GM23338 (cell line): Measurements from ENCODE around the gene WWC1.

Experiments used
- CREB1 ChIP-seq: fragments of 250-450 bp; sonication (Bioruptor Pico); IDR thresholded peaks from 2 replicates; pipeline ENCODE4 v1.5.0; 2020; ENCODE audit warnings: low read depth, mild to moderate bottlenecking, moderate library complexity
- CTCF ChIP-seq, 2 experiments: fragments of 200-600 bp in 1 of 2; sonication (generic) in 1 of 2; conservative IDR thresholded peaks; 2 replicates each; pipeline versions ENCODE4 v1.5.1 to v1.6.1; 2016 to 2017; ENCODE audit warnings: antibody characterized with exemption in 2 of 2, low read depth in 2 of 2, mild to moderate bottlenecking in 2 of 2, moderate library complexity in 1 of 2
- ETS1 ChIP-seq: IDR thresholded peaks from 2 replicates; pipeline ENCODE4 v1.6.1; 2016; ENCODE audit warnings: antibody characterized with exemption
- EZH2 ChIP-seq: fragments of 200-600 bp; sonication (generic); IDR thresholded peaks from one replicate; pipeline ENCODE4 v1.8.0; 2017; ENCODE audit warnings: antibody characterized with exemption, mild to moderate bottlenecking, low read depth; ENCODE audit not compliant: unreplicated experiment
- EZH2phosphoT487 ChIP-seq: fragments of 200-600 bp; sonication (generic); IDR thresholded peaks from one replicate; pipeline ENCODE4 v1.8.1; 2018; ENCODE audit warnings: antibody characterized with exemption; ENCODE audit not compliant: unreplicated experiment
- JUNB ChIP-seq: IDR thresholded peaks from one replicate; pipeline ENCODE4 v1.6.1; 2016; ENCODE audit warnings: antibody characterized with exemption; ENCODE audit not compliant: unreplicated experiment
- NANOG ChIP-seq: IDR thresholded peaks from 2 replicates; pipeline ENCODE4 v1.6.1; 2016; ENCODE audit warnings: antibody characterized with exemption, borderline replicate concordance
- POLR2AphosphoS5 ChIP-seq: IDR thresholded peaks from 2 replicates; pipeline ENCODE4 v1.6.1; 2016; ENCODE audit warnings: antibody characterized with exemption, low read depth
- REST ChIP-seq: IDR thresholded peaks from one replicate; pipeline ENCODE4 v1.6.1; 2018; ENCODE audit warnings: antibody characterized with exemption; ENCODE audit not compliant: unreplicated experiment
- STAT1 ChIP-seq: IDR thresholded peaks from one replicate; pipeline ENCODE4 v1.6.1; 2016; ENCODE audit warnings: antibody characterized with exemption; ENCODE audit not compliant: unreplicated experiment
- ZNF331 ChIP-seq: fragments of 250-450 bp; sonication (Bioruptor Pico); IDR thresholded peaks from 2 replicates; pipeline ENCODE4 v1.5.0; 2020; ENCODE audit warnings: low read depth, mild to moderate bottlenecking, moderate library complexity
- ZNF462 ChIP-seq: fragments of 250-450 bp; sonication (Bioruptor Pico); IDR thresholded peaks from 2 replicates; pipeline ENCODE4 v1.5.0; 2020; ENCODE audit warnings: mild to moderate bottlenecking, moderate library complexity

GRCh38 chr5:168469816-168470215, 178.4 kb downstream of the WWC1 start:
- no peak for TF ChIP-seq CTCF (conservative IDR thresholded peaks at IDR 0.05; ENCODE audit: low read depth in 2 of 2)
- no peak for TF ChIP-seq EZH2
- no peak for TF ChIP-seq EZH2phosphoT487
- no peak for TF ChIP-seq POLR2AphosphoS5
- TF ChIP-seq REST, result no peak
- no peak for TF ChIP-seq CREB1 (CRISPR knock-in tag)
- no peak for TF ChIP-seq STAT1
- TF ChIP-seq ZNF331 (CRISPR knock-in tag), result no peak
- no peak for TF ChIP-seq ETS1
- no peak for TF ChIP-seq JUNB
- TF ChIP-seq ZNF462, result no peak
- TF ChIP-seq NANOG, result no peak
